Gastrocnemius medialis (tissue), 4 donors: Measurements from ENCODE around the gene PALD1.

Experiments used
- POLR2A ChIP-seq, 2 donors: fragments of 450-650 bp; IDR thresholded peaks; one replicate each; pipeline ENCODE4 v1.6.1; 2017; ENCODE audit warnings: antibody characterized with exemption in 2 of 2, mild to moderate bottlenecking in 2 of 2, moderate library complexity in 2 of 2
- TF ChIP-seq, protein P1 (sequence below), 5 experiments: fragments of 450-650 bp in 3 of 5; fragments of 200-600 bp in 2 of 5; sonication (generic) in 2 of 5; IDR thresholded peaks in 4 of 5; conservative IDR thresholded peaks in 1 of 5; 1 replicate in 4 of 5; 2 replicates in 1 of 5; pipeline ENCODE4 v1.5.1; 2016 to 2019; ENCODE audit warnings: antibody characterized with exemption in 5 of 5, mild to moderate bottlenecking in 3 of 5, moderate library complexity in 3 of 5

DNA sequence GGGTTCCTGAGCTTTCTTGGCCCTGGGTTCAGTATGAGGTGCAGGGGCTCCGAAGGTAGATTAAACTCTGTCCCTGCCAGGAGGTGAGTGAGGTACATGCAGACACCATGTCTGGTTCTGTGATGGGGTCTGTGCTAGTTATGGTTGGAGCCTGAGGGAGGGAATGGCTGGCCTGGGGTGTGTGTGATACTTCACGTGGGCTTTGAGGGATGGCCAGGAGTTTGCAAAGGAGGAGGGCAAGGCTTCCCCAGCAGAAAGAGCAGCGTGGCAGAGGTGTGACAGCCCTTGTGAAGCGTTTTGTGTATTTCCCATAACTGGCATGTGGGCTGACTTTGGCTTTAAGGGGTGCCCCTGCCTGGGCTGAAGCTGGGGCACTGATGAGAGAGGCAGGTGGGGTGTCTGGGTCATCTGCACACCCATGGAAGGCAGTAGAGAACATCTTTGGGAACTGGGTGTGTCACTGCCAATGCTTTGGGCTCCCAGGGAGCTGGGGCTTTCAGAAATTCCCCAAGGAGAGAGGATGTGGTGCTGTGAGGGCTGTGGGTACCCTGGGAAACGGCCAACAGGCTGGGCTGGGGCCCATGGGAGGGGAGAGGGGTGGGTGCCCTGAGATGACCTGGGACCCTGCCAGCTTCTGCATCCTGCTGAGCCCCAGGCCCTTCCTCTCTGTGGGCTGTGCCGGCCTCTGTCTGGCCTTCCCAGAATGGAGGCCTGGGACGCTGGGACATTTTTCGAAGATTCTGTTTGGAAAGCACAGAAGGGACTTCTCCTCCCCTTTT is 4.6 kb downstream of the PALD1 start:
- TF ChIP-seq POLR2A (IDR thresholded peaks at IDR 0.05), result no peak
- TF ChIP-seq, protein P1, sequence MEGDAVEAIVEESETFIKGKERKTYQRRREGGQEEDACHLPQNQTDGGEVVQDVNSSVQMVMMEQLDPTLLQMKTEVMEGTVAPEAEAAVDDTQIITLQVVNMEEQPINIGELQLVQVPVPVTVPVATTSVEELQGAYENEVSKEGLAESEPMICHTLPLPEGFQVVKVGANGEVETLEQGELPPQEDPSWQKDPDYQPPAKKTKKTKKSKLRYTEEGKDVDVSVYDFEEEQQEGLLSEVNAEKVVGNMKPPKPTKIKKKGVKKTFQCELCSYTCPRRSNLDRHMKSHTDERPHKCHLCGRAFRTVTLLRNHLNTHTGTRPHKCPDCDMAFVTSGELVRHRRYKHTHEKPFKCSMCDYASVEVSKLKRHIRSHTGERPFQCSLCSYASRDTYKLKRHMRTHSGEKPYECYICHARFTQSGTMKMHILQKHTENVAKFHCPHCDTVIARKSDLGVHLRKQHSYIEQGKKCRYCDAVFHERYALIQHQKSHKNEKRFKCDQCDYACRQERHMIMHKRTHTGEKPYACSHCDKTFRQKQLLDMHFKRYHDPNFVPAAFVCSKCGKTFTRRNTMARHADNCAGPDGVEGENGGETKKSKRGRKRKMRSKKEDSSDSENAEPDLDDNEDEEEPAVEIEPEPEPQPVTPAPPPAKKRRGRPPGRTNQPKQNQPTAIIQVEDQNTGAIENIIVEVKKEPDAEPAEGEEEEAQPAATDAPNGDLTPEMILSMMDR (IDR thresholded peaks at IDR 0.05 in 4 of 5, conservative IDR thresholded peaks at IDR 0.05 in 1 of 5), result no peak
